ENCODE results near the gene ZBTB1.

- no peak for TF ChIP-seq POLR2A (IDR thresholded peaks at IDR 0.05)
- TF ChIP-seq CTCF (IDR thresholded peaks at IDR 0.05 in 8 of 11, conservative IDR thresholded peaks at IDR 0.05 in 3 of 11) = no peak
- no peak for TF ChIP-seq POLR2AphosphoS5 (IDR thresholded peaks at IDR 0.05)
Measured at GRCh38 chr14:64475585-64476273, 28.8 kb upstream of the ZBTB1 start.
